Measurements from ENCODE around the gene RCCD1. TPM values are rescaled to one million over a fixed set of nuclear protein-coding genes. Genes with fewer than 3 reads are reported as not detected.

RCCD1 gene
- total and polyA plus RNA-seq, 2 of the 8 experiments (the other 6 are each of a cell fraction or from before 2014, with no cell fraction given): 9.9 to 18.8 TPM

DNA sequence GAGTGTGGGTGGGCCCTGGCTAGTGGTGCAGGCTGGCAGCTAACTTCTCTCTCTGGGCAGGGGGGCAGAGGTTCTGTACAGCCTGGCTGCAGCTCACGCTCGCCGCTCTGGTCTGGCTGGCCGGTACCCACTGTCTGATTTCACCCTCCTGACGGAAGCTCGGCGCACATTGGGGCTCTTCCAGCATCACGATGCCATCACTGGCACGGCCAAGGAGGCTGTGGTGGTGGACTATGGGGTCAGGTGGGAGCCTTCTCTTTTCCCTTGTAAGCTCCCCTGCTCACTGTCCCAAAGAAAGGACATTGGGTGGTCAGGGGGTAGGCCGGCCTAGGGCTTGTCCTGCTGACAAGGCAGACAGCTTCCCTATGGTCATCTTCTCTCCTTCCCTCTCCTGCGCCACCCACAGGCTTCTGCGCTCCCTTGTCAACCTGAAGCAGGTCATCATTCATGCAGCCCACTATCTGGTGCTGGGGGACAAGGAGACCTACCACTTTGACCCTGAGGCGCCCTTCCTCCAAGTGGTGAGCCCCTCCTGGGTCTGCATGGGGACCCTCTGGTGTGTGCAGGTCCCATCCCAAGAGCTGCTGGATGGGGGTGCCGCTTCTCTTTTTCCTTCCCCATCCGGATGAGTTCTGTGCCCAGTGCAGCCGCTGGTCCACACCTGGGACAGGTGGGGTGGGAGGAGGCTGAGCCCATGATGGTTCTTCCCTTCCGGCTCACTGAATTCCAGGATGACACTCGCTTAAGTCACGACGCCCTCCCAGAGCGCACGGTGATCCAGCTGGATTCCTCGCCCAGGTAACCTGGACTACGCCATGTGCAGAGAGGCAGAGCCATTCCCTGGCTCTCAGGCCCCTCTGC lies 44.0 kb upstream of the RCCD1 start:
- CTCF ChIA-PET (ENCODE audit: partially characterized antibody): interaction anchor here (0.8 to 11.2 kb wide), 7 partner anchors 13 to 268 kb away, joined by 3 to 187 read pairs (median 3); partner anchors contain the start of genes HDDC3 and UNC45A
- Histone ChIP-seq H3K9me3 (ENCODE audit: insufficient read depth in 2 of 2, low read depth in 1 of 2, low read length in 1 of 2) (no peaks in the 10 kb centered on the region), H3K79me1 (ENCODE audit: low read depth, low read length) (no peaks in the 10 kb centered on the region), H2AK5ac (ENCODE audit: low read depth, low read length) (no peak overlapping the region), H3K9ac (replicated peaks in 1 of 4; ENCODE audit: extremely low read depth in 1 of 4, low read depth in 3 of 4, low read length in 3 of 4) (no peak overlapping the region), H3K4me3 (ENCODE audit: extremely low read depth in 1 of 4, insufficient read depth in 2 of 4, low read depth in 3 of 4, low read length in 4 of 4) (no peak overlapping the region), H3K36me3 (ENCODE audit: control insufficient read depth in 2 of 4, insufficient read depth in 4 of 4, low read length in 3 of 4) (no peaks in the 10 kb centered on the region; a peak in 3 of 8 replicates), H3K4ac (replicated peaks; ENCODE audit: insufficient read length, low read depth, low read length) (no peak overlapping the region), H3K27me3 (replicated peaks in 1 of 4; ENCODE audit: control insufficient read depth in 3 of 4, extremely low read depth in 1 of 4, insufficient read depth in 3 of 4, low read length in 3 of 4) (no peaks in the 10 kb centered on the region), H3K27ac (ENCODE audit: low read depth, low read length) (no peak overlapping the region), H3K4me1 (replicated peaks in 1 of 4; ENCODE audit: control insufficient read depth in 3 of 4, insufficient read depth in 4 of 4, low read length in 3 of 4) (no peaks in the 10 kb centered on the region), H3K14ac (ENCODE audit: insufficient read length) (no peak overlapping the region), H4K5ac (ENCODE audit: insufficient read length, low read depth, low read length) (no peak overlapping the region), H4K8ac (ENCODE audit: extremely low read depth, insufficient read depth, low read length) (no peak overlapping the region), H3K23me2 (ENCODE audit: low read depth, low read length) (no peaks in the 10 kb centered on the region), H2BK12ac (ENCODE audit: low read depth, low read length) (no peak overlapping the region), H2BK5ac (ENCODE audit: low read depth, low read length) (no peak overlapping the region; the same call in 1 of the 2 replicates), H3K23ac (ENCODE audit: insufficient read length) (no peak overlapping the region), H2BK120ac (replicated peaks; ENCODE audit: low read depth, low read length) (no peak overlapping the region), H4K20me1 (replicated peaks in 1 of 2; ENCODE audit: control insufficient read depth in 1 of 2, insufficient read depth in 2 of 2, low read length in 2 of 2) (peaks cover 2 to 7% of the 10 kb centered on the region in 2 experiments), H3K79me2 (ENCODE audit: control insufficient read depth in 1 of 2, insufficient read depth in 2 of 2, low read length in 2 of 2) (no peaks in the 10 kb centered on the region), H2BK15ac (ENCODE audit: low read length) (no peak overlapping the region), H2AFZ (ENCODE audit: low read length) (no peak overlapping the region), H3K18ac (ENCODE audit: extremely low read depth, low read length) (no peak overlapping the region), H3K4me2 (ENCODE audit: insufficient read depth in 1 of 2, low read depth in 2 of 2, low read length in 2 of 2) (no peak overlapping the region), H4K91ac (replicated peaks; ENCODE audit: insufficient read length, low read length) (no peak overlapping the region), H3K56ac (replicated peaks; ENCODE audit: insufficient read length, low read depth, low read length) (no peak overlapping the region), H2BK20ac (ENCODE audit: low read length) (no peak overlapping the region)
- WGBS, 2 experiments (ENCODE audit: extremely low coverage in 1 of 2, insufficient coverage in 1 of 2, insufficient read length in 1 of 2, insufficient replicate concordance in 2 of 2, low coverage in 1 of 2, low lambda C conversion rate in 2 of 2, missing lambda C conversion rate in 1 of 2): 96% methylated on average over 24 of the region's 24 CpGs; no CpG with 5 or more reads in 1 of the 2 experiments
- DNase-seq (ENCODE audit: low read depth in 1 of 2, low spot score in 2 of 2) (no peak), FAIRE-seq (no peak)
- POLR2A ChIA-PET (ENCODE audit: partially characterized antibody): interaction anchor here (0.9 to 1.0 kb wide), 2 partner anchors 10 to 194 kb away, joined by 3 read pairs; partner anchors contain the start of gene BLM

Measured in H1 (cell line).